Activated CD4-positive, alpha-beta T cell treated with anti-CD3 and anti-CD28 coated beads, Interleukin-2, Interleukin-6, amounts not matched to agents 100 ng/mL and 50 ng/mL, durations not matched to agents 16 hours and 8 hours (primary cell): ENCODE results near the gene PRKAR2B.
A peak's percentile ranks its signal among the peaks of the same experiment; 100 is the strongest.

Source experiments
- DNase-seq: peaks from one replicate; pipeline ENCODE4 v3.0.0-alpha.2; 2020

The PRKAR2B gene

DNA sequence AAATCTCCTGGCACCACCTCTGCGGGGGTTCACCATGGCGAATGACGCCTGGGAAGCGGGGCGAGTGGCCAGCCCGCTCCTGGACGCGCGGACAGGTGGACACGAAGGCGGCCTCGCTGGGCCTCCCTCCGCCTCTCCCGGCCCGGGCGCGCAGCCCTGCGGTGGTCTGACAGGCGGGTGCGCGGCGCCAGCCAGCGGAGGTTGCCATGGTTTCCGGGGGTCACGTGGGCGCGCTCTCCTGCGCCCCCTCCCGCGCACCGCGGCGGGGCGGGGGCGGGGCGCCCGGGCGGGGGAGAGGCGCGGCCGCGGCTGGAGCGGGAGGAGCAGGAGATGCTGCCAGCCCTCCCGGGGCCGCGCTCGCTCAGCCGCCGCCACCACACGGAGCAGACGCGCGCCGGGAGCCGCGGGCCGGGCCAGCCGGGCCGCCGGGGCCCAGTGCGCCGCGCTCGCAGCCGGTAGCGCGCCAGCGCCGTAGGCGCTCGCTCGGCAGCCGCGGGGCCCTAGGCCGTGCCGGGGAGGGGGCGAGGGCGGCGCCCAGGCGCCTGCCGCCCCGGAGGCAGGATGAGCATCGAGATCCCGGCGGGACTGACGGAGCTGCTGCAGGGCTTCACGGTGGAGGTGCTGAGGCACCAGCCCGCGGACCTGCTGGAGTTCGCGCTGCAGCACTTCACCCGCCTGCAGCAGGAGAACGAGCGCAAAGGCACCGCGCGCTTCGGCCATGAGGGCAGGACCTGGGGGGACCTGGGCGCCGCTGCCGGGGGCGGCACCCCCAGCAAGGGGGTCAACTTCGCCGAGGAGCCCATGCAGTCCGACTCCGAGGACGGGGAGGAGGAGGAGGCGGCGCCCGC, at the start of gene PRKAR2B:
Gene PRKAR2B, plus strand, starts transcription at position 359 of the 848 bp plus-strand sequence. Its CDS starts 203 bp downstream, at position 562.
- peak; percentile 70 for DNase-seq

DNA sequence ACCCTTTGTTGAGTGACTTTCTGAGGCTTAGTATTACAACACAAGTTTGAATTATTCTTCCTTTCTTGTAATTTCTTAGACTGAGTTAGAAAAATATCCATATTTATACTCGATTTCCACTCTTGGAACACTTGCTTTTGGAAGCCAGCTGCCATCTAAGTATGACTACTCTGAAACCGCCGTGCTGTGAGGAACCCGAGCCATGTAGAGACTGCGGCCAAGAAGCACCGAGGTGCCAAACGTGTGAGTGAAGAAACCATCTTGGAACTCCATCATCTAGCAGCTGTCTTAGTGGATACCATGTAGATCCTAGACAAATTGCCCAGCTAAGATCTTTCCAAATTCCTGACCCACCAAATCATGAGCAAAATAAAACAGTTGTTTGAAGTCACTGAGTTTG, 49.7 kb upstream of the PRKAR2B start:
- DNase-seq, result no peak

DNA sequence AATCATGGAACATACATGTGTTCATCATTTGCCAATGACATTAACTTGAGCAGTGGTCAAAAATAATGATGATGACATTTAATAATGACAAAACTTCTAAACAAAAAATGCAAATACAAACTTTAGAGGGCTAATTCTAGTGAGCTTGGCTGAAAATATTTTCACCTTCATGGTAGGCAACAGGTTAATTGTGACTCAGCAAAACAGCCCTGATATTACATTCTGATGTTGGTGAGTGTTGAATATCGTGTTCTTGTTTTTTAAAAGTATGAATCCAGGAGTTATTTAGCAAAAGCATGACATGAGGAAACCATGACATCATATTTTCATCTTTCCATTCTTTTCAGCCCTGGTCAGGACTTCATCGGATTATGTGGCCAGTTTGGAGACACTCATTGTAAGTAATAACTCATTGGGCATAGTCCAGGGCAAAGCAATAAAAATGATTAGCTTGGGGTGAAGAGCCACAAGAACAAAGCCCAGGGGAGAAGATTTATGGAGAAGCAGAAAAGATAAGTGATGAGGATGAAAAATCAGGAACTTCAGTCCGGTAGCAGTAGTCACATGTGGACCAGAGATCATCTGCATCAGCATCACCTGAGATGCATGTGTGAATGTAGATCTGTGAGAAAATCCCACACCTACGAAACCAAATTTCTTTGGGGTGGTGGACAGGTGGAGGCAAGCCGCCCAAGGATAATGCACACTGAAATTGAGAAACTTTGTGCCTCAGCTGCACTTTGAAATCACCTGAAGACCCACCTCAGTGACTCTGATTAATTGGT, 46.8 kb upstream of the PRKAR2B start:
- no peak for DNase-seq

DNA sequence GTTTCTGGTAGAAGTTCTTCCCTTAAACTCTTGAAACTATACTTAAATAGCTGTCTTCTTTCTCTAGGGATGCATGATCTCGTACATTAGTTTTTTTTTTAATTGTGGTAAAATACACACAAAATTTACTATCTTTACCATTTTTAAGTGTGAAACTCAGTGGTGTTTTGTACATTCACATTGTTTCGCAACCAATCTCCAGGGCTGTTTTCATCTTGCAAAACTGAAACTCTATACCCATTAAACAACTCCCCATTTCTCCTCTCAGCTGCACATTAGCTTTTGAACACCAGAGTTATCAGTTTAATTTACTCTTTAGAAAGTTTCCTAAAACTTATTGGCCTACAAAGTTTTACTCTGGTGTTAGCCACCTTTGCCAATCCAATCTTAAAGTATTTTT, 45.5 kb upstream of the PRKAR2B start:
- no peak for DNase-seq

DNA sequence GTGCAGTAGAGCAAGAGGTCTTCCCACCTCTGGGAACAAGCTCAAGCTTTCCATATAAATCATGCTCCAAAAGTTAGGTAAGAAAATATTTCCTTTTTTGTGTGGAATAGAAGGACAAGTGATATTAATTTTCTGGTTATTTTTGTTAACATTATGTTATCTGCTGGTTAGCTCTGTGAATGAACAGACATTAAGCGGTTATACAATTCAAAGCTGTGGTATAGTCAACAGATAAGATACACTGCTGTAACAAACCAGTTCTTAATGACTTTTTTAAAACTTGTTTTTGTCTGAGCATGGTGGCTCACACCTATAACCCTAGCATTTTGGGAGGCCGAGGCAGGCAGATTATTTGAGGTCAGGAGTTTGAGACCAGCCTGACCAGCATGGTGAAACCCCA, 43.0 kb upstream of the PRKAR2B start:
- DNase-seq, result no peak

DNA sequence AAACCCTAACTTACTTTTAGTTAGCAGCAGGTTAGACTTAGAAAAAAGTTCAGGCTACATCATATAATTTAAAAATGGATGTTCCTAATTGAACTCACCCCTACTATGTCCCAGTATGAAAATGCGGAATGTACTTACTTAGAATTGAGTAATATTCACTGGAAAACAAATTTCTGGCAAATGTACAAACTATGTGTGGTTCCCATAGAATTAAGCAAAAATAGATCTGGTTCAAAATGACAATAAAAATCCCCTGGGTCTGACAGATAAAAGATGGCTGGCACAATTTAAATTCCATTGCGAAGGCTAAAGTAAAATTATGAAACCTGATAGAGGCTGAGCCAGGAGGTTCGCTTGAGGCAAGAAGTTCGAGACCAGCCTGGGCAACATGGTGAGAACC, 42.4 kb upstream of the PRKAR2B start:
- DNase-seq, result no peak

DNA sequence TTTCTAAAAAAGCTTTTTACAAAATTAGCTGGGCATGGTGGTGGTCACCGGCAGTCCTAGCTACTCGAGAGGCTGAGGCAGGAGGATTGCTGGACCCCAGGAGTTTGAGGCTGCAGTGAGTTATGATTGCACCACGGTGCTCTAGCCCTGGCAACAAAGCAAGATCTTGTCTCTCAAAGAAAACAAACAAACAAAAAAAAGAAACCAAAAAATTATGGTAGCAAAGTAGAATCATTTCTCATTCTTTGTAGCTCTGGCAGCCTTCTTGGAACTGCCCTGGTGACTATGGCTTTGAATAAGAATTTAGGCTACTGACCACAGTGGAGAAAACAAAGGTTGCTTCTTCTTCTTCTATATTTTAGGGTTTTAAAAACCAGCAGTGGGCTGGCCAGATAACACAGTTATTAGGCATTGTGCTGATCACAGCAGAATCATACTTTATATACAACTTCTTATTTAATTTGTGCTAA, 41.9 kb upstream of the PRKAR2B start:
- DNase-seq, result no peak

DNA sequence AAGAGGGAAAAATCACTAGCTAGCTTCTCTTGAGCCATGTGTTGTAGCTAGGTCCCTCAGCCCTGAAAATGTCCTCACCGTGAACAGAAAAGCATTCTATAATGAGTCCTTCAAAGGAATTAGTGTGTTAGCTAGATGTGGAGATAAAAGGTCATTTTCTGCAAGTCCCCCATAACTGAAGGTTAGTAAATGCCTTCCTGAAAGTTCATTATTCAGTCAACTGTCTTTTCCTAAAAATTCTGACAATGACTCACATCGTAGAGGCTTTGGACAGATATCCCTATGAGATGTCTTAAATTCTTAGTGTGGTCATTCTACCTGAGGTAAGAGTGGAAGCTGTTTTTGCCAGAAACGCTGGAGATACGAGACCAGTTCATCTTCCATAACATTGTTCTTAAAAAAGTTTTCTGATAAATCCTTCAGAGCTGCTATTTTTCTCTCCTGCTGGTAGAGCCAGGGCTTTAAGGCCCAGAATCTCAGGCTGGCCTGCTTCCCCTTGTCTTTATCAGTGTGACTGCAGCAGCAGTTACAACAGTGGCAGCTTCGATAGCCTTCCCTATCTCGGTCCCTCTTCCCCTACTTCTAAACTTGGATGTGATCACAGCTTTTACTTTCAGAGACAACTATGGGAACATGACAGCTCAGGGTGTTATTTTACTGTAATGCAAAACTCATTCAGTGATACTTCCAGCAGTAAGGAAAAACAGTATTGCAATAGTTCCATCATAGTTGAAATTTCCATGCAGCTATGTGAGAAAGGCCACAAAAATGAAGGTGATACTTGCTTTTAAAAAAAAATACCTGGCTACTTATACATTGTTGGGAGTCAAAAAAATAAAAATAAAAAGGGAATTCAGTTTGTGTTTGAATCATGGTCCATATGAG, 37.3 kb upstream of the PRKAR2B start:
- no peak for DNase-seq

DNA sequence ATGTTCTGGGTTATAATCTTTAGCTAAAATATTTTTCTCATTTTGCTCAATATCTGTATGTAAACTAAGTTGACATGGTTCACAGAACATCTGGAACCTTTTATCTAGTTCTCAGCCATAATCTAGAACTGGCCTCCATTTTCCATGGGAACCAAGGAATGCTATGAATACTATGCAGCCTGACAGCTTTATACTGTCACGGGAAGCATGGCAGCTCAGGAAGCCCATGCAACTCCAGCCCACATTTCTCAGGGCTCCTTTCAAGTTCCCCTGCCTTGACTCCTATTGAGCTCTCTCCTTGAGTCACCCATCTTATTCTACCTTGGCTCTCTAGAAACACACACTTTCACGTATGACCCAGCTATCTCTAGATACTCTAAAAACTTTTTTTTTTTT, 36.6 kb upstream of the PRKAR2B start:
- no peak for DNase-seq

DNA sequence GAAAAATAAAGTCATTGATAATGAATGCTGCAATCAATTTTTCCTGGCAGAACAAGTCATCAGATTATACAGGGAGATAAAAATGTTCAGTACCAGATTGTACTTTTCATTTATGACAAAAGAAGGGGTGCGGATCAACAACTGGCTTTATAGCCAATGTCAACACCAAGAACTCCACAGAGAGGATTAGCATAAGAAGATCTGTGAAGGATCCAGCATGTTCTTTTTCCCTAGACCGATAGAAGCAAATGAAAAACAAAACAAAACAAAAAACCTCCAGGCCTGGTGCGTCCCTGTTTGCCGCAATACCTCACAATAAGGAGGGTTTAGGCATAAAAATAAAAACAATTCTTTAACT, 34.7 kb upstream of the PRKAR2B start:
- DNase-seq, result no peak

DNA sequence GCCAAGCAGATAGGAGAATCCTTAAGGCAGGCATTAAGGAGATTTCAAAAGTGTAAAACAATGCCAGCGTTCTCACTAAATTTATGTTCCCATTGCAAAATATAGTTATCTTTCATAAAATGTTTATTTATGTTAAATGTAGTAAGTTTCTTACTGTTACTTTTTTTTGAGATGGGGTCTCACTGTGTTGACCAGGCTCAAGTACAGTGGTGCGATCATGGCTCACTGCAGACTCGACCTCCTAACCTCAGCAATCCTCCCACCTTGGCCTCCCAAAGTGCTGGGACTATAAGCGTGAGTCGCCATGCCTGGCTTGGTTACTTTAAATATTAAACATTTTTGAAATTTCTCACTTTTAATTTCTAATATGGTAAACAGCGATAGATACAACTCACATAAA, 31.8 kb upstream of the PRKAR2B start:
- DNase-seq, result no peak

DNA sequence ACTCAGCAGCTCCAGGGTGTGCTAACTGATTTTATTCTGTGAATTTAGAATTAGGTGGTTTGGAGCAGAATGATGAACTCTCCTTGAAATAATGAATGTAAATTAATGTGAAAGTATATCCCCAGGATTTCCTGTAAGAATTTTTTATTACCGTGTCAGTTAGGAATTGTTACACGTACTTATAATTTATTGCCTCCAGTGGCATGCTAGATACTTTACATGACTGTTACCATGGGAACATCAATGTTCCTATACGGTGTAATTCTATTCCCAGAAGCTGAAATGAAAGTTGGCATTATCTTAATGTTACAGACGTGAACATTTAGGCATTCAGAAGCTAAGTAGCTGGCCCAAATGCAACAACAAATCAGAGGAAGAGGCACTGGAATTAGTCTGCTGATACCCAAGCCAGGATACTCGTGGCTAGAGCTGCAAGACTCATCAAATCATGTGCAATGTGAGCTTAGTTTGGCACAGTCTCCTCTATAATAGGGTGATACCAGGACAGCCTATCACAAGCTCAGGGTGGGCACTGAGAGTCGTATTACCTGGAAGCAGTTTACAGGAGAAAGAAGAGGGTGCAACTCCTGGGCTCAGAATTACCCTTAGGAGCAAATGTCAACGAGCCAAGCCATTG, 30.0 kb upstream of the PRKAR2B start:
- no peak for DNase-seq

DNA sequence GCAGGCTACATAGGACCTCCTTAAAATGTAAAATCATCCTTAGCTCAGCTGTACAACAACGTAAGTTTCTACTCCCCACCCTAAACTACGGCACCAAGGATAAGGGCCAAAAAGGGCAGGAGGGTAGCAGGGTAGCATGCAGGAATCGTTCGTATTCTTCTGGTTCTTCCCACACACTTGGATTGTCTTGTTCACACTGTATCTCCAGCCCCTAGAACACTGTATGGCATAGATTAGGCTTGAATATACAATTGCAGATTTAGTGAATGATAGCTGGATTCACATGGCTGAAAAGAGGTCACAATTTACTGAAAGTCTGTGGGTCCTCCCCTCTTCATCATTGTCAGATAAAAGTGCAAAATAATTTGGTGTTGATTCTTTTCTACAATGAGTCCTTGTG, 28.2 kb upstream of the PRKAR2B start:
- DNase-seq, result no peak

DNA sequence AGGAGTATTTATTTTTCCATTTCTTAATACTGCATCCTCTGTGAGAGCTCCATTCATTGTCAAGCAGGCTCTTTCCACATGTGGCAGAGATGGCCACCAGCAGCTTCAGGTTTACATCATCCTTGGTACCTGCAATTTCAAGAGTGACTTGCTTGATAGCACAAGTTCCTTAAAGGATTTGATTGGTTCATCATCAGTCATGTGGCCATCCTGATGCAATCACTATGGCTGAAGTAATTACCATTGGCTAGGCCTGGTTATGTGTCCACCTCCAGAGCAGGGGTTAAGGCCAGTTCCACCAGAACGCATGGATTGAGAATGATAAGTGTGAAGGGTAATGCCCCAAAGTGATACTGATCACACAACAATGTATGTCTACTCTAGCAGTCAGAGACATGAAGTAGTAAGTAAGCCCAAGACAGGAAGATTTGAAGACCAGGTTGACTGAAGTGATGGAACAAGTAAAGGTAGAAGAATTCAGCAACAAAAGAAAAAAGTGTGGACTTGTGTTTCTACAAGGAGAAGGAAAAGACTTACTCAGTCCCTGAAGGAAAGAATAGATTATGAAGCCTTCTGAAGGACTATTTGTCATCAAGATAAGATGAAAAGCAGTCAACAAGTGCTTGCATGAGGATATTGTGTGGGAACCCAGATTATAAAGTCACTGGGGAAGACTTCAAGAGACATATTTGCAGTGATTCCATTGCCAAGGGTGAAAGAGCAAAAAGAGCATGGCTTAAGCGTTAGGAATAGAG, 26.4 kb upstream of the PRKAR2B start:
- DNase-seq, result no peak

DNA sequence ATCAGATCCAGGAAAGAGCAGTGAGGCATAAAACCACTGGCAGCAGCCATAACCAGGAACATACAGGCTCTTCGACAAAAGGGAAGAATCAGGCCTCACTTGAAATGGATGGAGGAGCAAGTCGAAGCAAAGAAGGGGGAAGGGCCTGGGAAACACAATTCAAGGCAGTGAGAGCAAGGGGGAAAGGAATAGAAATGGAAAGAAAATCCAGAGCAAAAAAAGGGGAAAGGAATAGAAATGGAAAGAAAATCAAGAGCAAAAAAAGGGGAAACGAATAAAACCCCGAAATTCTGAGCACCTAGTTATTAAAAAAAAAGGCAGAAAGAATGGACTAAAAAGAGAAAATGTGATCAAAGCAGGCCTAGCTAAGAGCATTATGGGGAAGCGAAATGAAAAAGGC, 24.1 kb upstream of the PRKAR2B start:
- DNase-seq, result no peak

DNA sequence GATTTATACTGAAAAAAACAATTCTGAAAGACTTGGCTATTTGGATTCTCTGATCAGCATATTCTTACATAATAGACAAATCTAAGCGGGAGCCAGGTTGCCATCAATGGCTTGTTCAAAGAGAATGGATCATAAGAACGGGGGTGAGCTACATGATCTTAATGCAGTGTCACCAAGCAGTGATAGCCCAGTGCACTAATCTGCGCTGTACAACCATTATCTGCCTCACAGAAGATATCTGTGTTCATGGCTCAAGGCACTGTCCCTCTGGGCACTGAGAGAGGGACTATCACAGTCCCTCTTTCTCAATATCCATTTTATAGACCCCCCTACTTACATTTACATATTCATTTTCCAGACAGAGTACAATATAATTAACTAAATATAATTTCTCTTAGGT, 22.9 kb upstream of the PRKAR2B start:
- no peak for DNase-seq

DNA sequence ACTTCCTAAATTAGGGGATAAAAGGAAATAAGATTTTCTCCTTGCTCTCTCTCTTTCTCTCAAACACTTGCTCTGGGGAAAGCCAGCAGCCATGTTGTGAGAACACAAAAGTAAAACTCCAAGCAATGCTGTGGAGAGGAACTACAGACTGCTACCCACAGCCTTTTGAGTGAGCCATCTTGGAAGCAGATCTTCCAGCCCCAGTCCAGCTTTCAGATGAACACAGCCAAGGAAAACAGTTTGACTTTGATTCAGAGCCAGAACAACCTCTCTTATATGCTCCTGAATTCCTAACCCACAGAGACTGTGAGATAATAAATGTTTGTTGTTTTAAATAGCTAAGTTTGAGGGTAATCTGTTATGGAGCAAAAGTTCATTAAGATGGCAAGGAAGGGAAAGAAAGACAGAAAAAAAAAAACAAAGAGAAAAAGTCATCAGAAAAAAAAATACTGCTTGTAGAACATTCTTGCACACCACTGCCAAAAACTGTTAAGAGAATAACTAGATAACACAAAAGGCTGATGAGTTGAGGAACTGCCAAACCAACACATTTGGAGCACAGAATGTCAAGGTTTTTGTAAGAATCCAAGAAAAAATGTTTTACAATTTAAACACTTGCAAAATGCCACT, 20.9 kb upstream of the PRKAR2B start:
- no peak for DNase-seq

DNA sequence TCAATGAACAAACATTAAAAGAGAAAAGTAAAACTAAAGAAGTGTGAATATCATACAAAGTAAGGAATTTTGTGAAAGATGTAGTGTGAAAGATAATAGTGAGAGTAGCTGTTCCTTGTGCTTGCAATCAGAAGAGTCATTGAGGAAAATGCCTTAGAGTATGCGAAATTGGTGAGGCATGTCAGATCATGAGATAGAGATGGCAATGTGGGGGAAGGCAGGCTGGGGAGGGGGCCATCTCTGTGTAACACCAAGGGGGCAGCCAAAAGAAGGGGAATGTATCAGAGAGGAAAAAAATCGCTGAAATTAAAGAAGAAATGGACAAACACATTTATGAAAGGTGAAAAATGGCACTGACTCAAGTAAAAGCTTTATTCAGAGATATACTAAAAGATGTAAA, 19.6 kb upstream of the PRKAR2B start:
- DNase-seq, result no peak

DNA sequence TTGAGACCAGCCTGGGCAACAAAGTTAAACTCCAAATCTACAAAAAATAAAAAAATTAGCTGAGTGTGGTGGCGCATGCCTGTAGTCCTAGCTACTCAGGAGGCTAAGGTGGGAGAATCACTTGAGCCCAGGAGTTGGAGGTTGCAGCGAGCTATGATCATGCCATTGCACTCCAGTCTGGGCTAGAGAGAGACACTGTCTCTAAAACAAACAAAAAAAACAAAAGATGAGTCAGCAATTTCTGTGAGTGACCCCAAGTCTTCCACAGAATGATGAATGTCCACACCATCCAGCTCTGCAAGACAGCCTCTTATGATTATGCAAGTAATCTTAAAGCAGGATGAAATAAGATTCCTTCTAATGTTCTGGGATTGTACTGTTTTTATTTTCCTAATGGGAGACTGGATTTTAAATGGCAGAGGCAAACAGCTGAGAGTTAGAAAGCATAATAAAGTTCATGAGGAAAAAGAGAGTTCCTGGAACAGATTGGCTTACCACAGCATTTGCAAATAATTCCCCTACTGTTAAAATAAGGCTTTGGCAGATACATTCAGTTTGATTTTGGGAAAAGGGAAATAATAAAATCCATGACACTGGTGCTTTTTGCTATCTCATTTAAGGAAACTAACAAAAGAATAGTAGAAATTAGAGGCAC, 18.9 kb upstream of the PRKAR2B start:
- DNase-seq, result no peak

DNA sequence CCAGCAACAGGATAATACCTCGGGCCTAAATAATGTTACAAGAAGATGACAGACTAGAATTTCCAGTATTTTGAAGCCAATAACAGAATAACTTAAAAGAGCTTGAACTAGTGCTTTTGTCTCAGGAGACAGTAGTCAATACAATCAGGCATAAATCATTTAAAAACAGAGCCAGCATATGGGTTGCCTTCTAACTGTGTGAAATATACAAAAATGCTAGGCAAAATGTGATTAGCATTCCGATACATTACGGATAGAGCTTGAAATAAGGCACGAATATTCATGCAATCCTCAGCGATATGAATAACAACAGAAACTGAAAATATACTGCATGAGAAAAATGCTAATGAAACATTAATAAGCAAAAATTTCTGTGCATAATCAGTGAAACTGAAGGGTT, 18.3 kb upstream of the PRKAR2B start:
- DNase-seq, result no peak

DNA sequence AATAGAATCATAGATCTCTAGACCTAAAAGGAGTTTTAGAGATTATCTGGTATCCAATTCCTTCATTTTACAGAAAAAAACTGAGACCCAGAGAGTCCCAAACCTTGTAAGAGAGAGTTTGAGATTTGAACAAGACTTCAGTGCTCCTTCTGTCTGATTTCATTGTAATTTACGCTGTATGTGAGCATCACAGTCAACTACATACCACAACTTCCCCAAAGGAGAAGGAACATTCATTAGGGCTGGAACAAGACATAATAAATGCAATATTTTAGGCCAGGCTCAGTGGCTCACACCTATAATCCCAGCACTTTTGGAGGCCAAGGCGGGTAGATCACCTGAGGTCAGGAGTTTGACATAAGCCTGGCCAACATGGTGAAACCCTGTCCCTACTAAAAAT, 17.3 kb upstream of the PRKAR2B start:
- no peak for DNase-seq
